HG03378 (cell line): ENCODE measurements around the gene FECH.
"Not testable (repeated sequence)": the region's sequence is repeated elsewhere in the genome, so short reads cannot be mapped to it uniquely, and the experiment has no call there.

Experiments
- ATAC-seq: cut with Tn5 transposase; IDR thresholded peaks from one replicate; pipeline ENCODE4 v1.9.1; 2021; ENCODE audit warnings: mild to moderate bottlenecking, moderate library complexity; ENCODE audit not compliant: unreplicated experiment

The FECH gene

DNA sequence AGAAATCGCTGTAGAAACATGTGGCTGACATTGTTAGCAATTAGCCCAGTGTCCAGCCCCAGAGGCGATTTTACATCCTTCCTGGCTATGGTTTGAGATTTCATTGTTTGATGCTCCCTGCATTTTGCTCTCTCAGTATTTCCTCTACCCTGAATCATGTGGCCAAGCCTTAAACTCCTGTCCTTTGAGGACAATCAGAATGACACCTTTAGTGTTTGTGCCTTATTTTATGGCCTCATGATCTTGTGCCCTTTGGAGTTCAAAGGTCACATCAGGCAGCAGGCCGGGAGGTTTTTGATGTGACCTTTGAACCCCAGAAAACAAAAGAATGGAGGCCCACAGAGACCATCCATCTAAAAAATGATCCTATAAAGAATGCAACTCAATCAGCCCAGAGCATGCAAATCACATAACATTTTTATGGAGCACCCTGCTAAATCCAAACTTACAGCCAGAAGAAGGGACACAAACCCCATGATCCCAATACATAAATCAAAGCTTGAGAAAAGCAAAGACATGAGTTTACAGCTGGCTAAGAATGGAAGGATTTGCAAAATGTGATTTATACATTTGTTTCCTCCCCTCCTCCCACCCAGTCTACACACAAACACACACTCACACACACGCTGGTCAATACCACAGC lies 52.5 kb downstream of the FECH start:
- ATAC-seq: no peak

DNA sequence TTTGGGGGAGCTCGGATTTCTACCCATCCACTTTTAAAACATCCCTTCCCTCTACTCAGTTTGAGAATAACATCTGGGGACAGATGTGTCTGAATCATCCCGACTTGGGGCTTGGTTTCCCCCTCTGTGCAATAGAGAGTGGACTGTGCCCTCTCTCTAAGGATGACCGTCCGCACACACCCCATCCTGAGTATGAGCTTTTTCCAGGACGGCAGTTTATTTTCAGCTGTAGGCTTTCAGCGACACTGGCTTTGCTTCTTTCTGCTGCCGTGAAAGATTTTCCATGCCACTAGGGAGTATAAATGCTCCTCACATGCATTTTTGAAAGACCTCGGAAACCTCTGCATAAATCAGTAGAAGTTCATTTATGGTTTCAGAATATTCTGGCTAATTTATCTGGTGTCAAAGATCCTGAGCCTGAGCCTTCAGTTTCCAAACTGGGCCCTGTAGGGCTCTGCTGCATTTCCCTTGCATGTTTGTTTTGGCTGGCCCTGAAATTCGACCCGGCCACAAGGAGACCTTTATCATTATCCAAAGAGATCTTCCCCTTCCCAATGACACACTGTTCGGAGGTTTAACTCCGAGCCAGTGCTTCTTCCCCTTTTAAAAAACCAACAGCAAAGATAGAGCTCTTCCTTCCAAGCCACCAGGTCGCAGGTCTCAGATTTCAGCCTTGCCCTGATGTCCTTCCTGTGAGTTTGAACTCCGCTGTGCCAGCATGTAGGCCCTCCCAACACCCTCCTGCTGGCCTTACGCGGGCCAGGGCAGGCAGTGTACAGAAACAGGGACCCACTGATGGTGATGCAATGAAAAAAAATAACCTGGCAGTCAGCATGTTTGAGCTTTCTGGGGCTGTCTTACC lies 53.3 kb downstream of the FECH start:
- ATAC-seq: no peak

GRCh38 chr18:57529151-57529550 lies 57.4 kb downstream of the FECH start:
- no peak for ATAC-seq

- ATAC-seq: no peak
Measured at GRCh38 chr18:57527556-57528229, 58.8 kb downstream of the FECH start.

GRCh38 chr18:57523171-57523956 lies 63.1 kb downstream of the FECH start:
- peak; percentile 71 for ATAC-seq

DNA sequence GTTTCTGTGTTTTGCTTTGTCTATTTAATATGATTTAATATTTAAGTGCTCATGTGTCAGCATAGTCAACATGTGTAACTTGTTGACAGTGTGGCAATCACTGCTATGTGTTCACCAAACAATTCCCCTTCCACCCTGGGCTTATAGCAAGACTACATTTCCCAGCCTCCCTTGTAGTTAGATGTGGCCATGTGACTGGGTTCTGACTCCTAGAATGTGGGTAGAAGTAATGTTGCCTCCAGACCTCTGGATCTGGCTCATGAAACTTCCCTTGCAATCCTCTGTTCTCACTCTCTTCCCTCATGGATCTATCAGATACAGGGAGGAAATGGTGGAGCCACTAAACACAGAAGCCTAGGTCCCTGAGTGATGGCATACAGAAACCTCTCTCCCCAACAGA lies 64.2 kb downstream of the FECH start:
- ATAC-seq: not testable (repeated sequence)

- ATAC-seq: no peak
Measured at GRCh38 chr18:57519668-57520424, 66.7 kb downstream of the FECH start.

DNA sequence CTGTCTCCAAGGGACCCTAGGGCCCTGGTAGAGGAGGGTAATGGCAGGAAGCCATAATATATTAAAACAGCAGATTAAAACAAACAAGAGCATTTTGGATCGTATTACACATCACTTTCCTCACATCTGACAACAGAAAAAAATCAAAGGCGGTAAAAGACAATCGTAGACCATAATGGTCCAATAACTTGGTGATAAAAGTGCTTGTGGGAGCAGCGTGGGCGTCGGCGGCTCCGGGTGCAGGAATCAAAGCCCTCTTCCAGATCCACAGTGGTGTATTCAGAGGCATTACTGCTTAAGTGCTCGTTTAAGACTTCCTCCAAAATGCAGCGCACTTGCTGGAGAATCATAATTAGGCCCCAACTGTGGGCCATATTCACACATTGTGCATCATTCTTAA lies 68.0 kb downstream of the FECH start:
- ATAC-seq: no peak

- no peak for ATAC-seq
Measured at GRCh38 chr18:57516056-57516455, 70.4 kb downstream of the FECH start.

DNA sequence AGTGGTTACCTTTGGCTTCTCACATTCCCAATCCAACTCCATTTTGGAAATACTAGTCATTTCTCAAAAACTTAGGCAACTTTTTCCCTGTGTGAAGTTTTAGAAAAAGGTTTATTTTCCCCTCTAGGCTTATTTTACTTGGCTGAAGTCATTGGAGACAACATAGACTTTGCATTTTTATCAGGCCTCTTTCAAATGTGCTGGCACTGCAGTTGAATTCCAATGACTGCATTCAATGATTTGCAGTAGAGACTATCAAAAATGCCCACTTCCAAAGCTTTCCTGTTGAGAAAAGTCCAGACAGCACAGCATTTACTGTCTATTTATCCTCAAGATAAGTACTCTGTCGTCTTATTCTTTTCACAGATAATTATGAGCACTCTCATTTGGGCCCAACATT lies 81.3 kb downstream of the FECH start:
- ATAC-seq: no peak

GRCh38 chr18:57502624-57503023 lies 83.9 kb downstream of the FECH start:
- no peak for ATAC-seq

GRCh38 chr18:57498682-57499256 lies 87.7 kb downstream of the FECH start:
- no peak for ATAC-seq
